ENCODE measurements around the gene FAM162A.

DNA sequence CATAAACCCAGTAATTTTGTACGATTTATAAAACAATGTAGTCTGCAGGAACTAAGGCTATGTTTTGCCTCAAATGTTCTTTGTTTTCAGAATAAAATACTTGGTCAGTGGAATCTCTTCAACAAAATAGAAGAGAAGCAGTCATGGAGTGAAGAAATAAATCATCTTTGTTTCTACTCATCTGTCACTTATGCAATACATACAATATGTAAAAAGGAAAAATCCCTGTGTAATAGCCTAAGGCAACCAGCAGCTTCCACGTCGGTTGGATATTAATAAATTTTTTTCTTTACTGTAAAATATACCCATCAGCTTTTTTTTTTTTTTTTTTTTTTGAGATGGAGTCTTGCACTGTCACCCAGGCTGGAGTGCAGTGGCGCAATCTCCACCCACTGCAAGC lies 37.1 kb downstream of the FAM162A start:
- TF ChIP-seq, protein P1, sequence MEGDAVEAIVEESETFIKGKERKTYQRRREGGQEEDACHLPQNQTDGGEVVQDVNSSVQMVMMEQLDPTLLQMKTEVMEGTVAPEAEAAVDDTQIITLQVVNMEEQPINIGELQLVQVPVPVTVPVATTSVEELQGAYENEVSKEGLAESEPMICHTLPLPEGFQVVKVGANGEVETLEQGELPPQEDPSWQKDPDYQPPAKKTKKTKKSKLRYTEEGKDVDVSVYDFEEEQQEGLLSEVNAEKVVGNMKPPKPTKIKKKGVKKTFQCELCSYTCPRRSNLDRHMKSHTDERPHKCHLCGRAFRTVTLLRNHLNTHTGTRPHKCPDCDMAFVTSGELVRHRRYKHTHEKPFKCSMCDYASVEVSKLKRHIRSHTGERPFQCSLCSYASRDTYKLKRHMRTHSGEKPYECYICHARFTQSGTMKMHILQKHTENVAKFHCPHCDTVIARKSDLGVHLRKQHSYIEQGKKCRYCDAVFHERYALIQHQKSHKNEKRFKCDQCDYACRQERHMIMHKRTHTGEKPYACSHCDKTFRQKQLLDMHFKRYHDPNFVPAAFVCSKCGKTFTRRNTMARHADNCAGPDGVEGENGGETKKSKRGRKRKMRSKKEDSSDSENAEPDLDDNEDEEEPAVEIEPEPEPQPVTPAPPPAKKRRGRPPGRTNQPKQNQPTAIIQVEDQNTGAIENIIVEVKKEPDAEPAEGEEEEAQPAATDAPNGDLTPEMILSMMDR (IDR thresholded peaks at IDR 0.05), result no peak
- TF ChIP-seq GRHL2 (CRISPR knock-in tag; IDR thresholded peaks at IDR 0.05; ENCODE audit: insufficient replicate concordance, severe bottlenecking), result no peak

Measured in WTC11 (cell line).